ENCODE data around the gene DCST1. TPM values are rescaled to one million over a fixed set of nuclear protein-coding genes. Genes with fewer than 3 reads are reported as not detected.

DCST1 gene
- total and polyA plus RNA-seq, 2 of the 13 experiments (the other 11 are each of a cell fraction or from before 2014, with no cell fraction given): 0.04 TPM; not detected in 1

GRCh38 chr1:155000726-155001424 lies 32.7 kb upstream of the DCST1 start (continued):
- TF ChIP-seq SRSF4 (IDR thresholded peaks at IDR 0.05; ENCODE audit: low read depth, low read length, poor library complexity, severe bottlenecking) (no peak), HES4 (CRISPR knock-in tag; IDR thresholded peaks at IDR 0.05; ENCODE audit: borderline replicate concordance) (no peak), ZNF451 (CRISPR knock-in tag; IDR thresholded peaks at IDR 0.05) (0 out of 2 replicates have a peak, but pooled peaks have one; percentile 28), SRY (CRISPR knock-in tag; IDR thresholded peaks at IDR 0.05) (peak; percentile 92), ARID5B (CRISPR knock-in tag; IDR thresholded peaks at IDR 0.05) (peak; percentile 76; the same call in 1 of the 2 replicates), NONO (IDR thresholded peaks at IDR 0.05) (no peak), NONO (CRISPR knock-in tag; conservative IDR thresholded peaks at IDR 0.05) (peak; percentile 54), ZSCAN22 (CRISPR knock-in tag; IDR thresholded peaks at IDR 0.05) (no peak), ZNF33A (CRISPR knock-in tag; IDR thresholded peaks at IDR 0.05; ENCODE audit: borderline replicate concordance) (no peak), HMGXB4 (CRISPR knock-in tag; IDR thresholded peaks at IDR 0.05; ENCODE audit: borderline replicate concordance in 1 of 2, low read depth in 1 of 2) (peak; percentile 70 to 74), ZNF773 (CRISPR knock-in tag; IDR thresholded peaks at IDR 0.05; ENCODE audit: borderline replicate concordance) (no peak), ZSCAN25 (CRISPR knock-in tag; IDR thresholded peaks at IDR 0.05) (peak; percentile 72), HNRNPUL1 (IDR thresholded peaks at IDR 0.05; ENCODE audit: low read depth, low read length) (0 out of 2 replicates have a peak, but pooled peaks have one; percentile 44), ZNF644 (CRISPR knock-in tag; IDR thresholded peaks at IDR 0.05; ENCODE audit: low read depth) (no peak), NR1H2 (CRISPR knock-in tag; IDR thresholded peaks at IDR 0.05; ENCODE audit: borderline replicate concordance, low read depth) (no peak), HNF4G (IDR thresholded peaks at IDR 0.05; ENCODE audit: borderline replicate concordance, low read depth, low read length) (peak; percentile 46; the same call in 1 of the 2 replicates), HNF4G (CRISPR knock-in tag; IDR thresholded peaks at IDR 0.05; ENCODE audit: borderline replicate concordance, low read depth) (peak; percentile 25; the same call in 1 of the 2 replicates), RAD51 (IDR thresholded peaks at IDR 0.05; ENCODE audit: borderline replicate concordance) (no peak), RXRB (CRISPR knock-in tag; IDR thresholded peaks at IDR 0.05; ENCODE audit: borderline replicate concordance) (peak; percentile 99), ZNF230 (CRISPR knock-in tag; IDR thresholded peaks at IDR 0.05) (no peak), ETV5 (CRISPR knock-in tag; IDR thresholded peaks at IDR 0.05; ENCODE audit: borderline replicate concordance) (peak; percentile 10), ARID3A (IDR thresholded peaks at IDR 0.05; ENCODE audit: low read depth, low read length) (peak; percentile 83), POLR2A (IDR thresholded peaks at IDR 0.05; ENCODE audit: insufficient read depth in 1 of 2, low read depth in 2 of 2, low read length in 2 of 2) (peak; percentile 65 to 72)
